ENCODE measurements around the gene KRTAP4-7. TPM values are rescaled to one million over a fixed set of nuclear protein-coding genes. Genes with fewer than 3 reads are reported as not detected.
"Not testable (repeated sequence)": the region's sequence is repeated elsewhere in the genome, so short reads cannot be mapped to it uniquely, and the experiment has no call there.

Gene KRTAP4-7
- total and polyA plus RNA-seq, 7 experiments from 2014 or later = not detected

DNA sequence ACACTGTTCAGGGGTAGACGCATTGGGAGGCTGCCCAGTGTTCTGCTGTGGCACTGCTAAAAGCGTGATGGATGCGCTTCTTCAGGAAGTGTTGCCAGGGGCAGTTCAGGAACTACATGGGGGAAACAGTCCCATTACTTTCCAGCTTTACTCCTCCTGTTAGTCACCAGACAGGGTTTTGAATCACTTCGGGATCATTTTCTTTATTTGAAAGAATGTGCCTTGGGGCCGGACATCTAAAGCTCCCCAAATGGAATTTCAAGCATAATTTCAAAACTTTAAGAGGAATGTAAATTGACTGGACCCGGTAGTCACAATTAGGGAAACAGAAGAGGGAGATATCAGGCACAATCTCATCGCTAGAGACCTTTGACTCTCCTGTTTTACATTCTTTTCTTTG is 35.5 kb upstream of the KRTAP4-7 start:
- no peak overlapping the region for H3K27ac Mint-ChIP-seq
- Histone ChIP-seq H3K36me3 (ENCODE audit: control insufficient read depth in 2 of 3, insufficient read depth in 3 of 3, low read length in 3 of 3) (no peaks in the 10 kb centered on the region), H3K4me1 (ENCODE audit: control insufficient read depth in 2 of 2, insufficient read depth in 2 of 2, low read length in 2 of 2) (no peaks in the 10 kb centered on the region), H3K4me3 (ENCODE audit: low read length) (no peak overlapping the region), H3K27me3 (ENCODE audit: control insufficient read depth in 2 of 2, insufficient read depth in 2 of 2, low read length in 2 of 2) (no peaks in the 10 kb centered on the region), H3K27ac (ENCODE audit: low read depth, low read length) (no peak overlapping the region), H3K9me3 (ENCODE audit: control insufficient read depth in 2 of 3, low read length in 3 of 3) (no peaks in the 10 kb centered on the region)
- DNase-seq (no peak), ATAC-seq (no peak)
- ChIA-PET POLR2A (no interaction called here), CTCF (no interaction called here)
- peaks cover 0 to 2% (median 0%) of the 10 kb centered on the region in 5 donors for H3K36me3 Mint-ChIP-seq
- H3K9me3 Mint-ChIP-seq = peaks cover 0 to 7% (median 2%) of the 10 kb centered on the region in 11 donors
- H3K4me1 Mint-ChIP-seq = no peaks in the 10 kb centered on the region
- H3K27me3 Mint-ChIP-seq = peaks cover 13 to 23% (median 18%) of the 10 kb centered on the region in 5 donors
- H3K4me3 Mint-ChIP-seq = no peak overlapping the region
- intact Hi-C loops (cut with micrococcal nuclease) = loop anchor here in 1 of 2 donors (5.0 kb wide), 1 partner anchor 114 kb away; the partner anchor contains the start of gene KRTAP4-4

DNA sequence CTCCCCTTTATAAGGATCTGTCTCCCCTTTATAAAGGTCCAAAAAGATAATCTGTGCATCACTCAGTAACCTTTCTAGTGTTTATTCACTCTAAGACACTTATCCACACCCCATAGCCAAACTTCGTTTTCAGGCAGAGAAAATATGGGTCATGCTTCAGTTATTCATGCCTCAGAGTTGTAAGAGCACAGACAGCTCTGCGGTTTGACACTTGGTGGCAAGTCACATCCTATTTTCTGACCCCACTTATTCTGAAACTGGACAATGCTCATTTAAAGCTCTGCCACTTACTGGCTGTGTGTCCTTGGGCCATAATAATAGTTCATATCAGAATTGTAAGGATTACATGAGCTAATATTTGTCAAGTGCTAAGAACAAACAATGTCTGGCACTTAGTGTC is 34.8 kb upstream of the KRTAP4-7 start:
- no peaks in the 10 kb centered on the region for H3K27me3 ChIP-seq (ENCODE audit: control insufficient read depth in 2 of 2, insufficient read depth in 2 of 2, low read length in 2 of 2)
- no peak overlapping the region for H3K27ac ChIP-seq (ENCODE audit: low read depth, low read length)
- no peak overlapping the region for H3K4me3 ChIP-seq (ENCODE audit: low read length)
- ChIA-PET POLR2A (interaction anchor here (0.7 kb wide), 1 partner anchor 409 kb away, joined by 3 read pairs; no protein-coding TSS in a partner anchor), CTCF (no interaction called here)
- no peak for ATAC-seq
- DNase-seq = no peak
- H3K27me3 Mint-ChIP-seq = peaks cover 13 to 23% (median 18%) of the 10 kb centered on the region in 5 donors
- intact Hi-C loops (cut with micrococcal nuclease) = loop anchor here in 1 of 2 donors (5.0 kb wide), 1 partner anchor 113 kb away; the partner anchor contains the start of gene KRTAP4-4
- no peaks in the 10 kb centered on the region for H3K36me3 ChIP-seq (ENCODE audit: control insufficient read depth in 2 of 3, insufficient read depth in 3 of 3, low read length in 3 of 3)
- no peaks in the 10 kb centered on the region for H3K36me3 Mint-ChIP-seq
- peaks cover 0 to 3% (median 0%) of the 10 kb centered on the region in 11 donors for H3K9me3 Mint-ChIP-seq
- H3K9me3 ChIP-seq (ENCODE audit: control insufficient read depth in 2 of 3, low read length in 3 of 3) = no peaks in the 10 kb centered on the region
- H3K4me1 ChIP-seq (ENCODE audit: control insufficient read depth in 2 of 2, insufficient read depth in 2 of 2, low read length in 2 of 2) = no peaks in the 10 kb centered on the region
- H3K27ac Mint-ChIP-seq = no peak overlapping the region
- no peaks in the 10 kb centered on the region for H3K4me1 Mint-ChIP-seq
- no peak overlapping the region for H3K4me3 Mint-ChIP-seq

DNA sequence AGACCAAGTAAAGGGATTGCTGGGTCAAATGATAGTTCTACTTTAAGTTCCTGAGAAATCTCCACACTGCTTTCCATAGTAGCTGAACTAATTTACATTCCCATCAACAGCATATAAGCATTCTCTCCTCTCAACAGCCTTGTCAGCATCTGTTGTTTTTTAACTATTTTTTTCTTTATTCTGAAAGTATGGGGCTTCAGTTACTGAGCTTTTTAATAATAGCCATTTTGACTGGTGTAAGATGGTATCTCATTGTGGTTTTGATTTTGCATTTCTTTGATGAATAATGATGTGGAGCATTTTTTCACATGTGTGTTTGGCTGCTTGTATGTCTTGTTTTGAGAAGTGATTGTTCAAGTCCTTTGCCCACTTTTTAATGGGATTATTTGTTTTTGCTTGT is 31.4 kb upstream of the KRTAP4-7 start:
- Mint-ChIP-seq H3K9me3 (peaks cover 0 to 6% (median 0%) of the 10 kb centered on the region in 11 donors), H3K4me3 (no peak overlapping the region), H3K27me3 (peaks cover 4 to 20% (median 13%) of the 10 kb centered on the region in 5 donors), H3K27ac (no peak overlapping the region), H3K36me3 (peaks cover 0 to 2% (median 0%) of the 10 kb centered on the region in 5 donors), H3K4me1 (no peaks in the 10 kb centered on the region)
- CTCF ChIA-PET = no interaction called here
- DNase-seq (no peak), ATAC-seq (no peak)
- Histone ChIP-seq H3K4me3 (ENCODE audit: low read length) (no peak overlapping the region), H3K36me3 (ENCODE audit: control insufficient read depth in 2 of 3, insufficient read depth in 3 of 3, low read length in 3 of 3) (no peaks in the 10 kb centered on the region), H3K27ac (ENCODE audit: low read depth, low read length) (no peak overlapping the region), H3K27me3 (ENCODE audit: control insufficient read depth in 2 of 2, insufficient read depth in 2 of 2, low read length in 2 of 2) (no peaks in the 10 kb centered on the region), H3K9me3 (ENCODE audit: control insufficient read depth in 2 of 3, low read length in 3 of 3) (no peaks in the 10 kb centered on the region), H3K4me1 (ENCODE audit: control insufficient read depth in 2 of 2, insufficient read depth in 2 of 2, low read length in 2 of 2) (no peaks in the 10 kb centered on the region)
- intact Hi-C loops (cut with micrococcal nuclease) = no loop called here
- POLR2A ChIA-PET = no interaction called here

DNA sequence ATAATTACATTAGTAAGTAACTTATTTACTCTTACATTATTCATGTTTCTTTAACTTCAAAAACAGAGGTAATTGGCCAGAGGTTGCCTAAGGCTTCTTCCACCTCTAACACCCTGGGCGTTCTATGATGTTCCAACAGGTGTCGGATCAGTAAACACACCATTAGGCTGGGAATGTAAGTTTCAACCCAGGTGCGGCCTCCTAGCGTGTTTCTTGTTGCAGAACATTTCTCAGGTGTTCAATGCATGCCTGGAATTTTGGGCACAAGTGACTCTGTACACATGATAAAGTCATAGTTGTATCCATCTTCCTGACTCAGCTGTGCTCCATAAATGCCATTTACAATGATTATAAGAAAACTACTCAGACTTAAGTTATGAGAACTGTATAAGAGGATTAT is 29.9 kb upstream of the KRTAP4-7 start:
- ChIA-PET POLR2A (no interaction called here), CTCF (no interaction called here)
- Mint-ChIP-seq H3K27ac (no peak overlapping the region), H3K9me3 (peaks cover 0 to 8% (median 0%) of the 10 kb centered on the region in 11 donors), H3K4me3 (no peak overlapping the region), H3K4me1 (no peaks in the 10 kb centered on the region), H3K36me3 (peaks cover 0 to 3% (median 0%) of the 10 kb centered on the region in 5 donors), H3K27me3 (peaks cover 8 to 31% (median 20%) of the 10 kb centered on the region in 5 donors)
- no peak overlapping the region for H3K4me3 ChIP-seq (ENCODE audit: low read length)
- H3K9me3 ChIP-seq (ENCODE audit: control insufficient read depth in 2 of 3, low read length in 3 of 3) = no peaks in the 10 kb centered on the region
- H3K4me1 ChIP-seq (ENCODE audit: control insufficient read depth in 2 of 2, insufficient read depth in 2 of 2, low read length in 2 of 2) = no peaks in the 10 kb centered on the region
- no peaks in the 10 kb centered on the region for H3K36me3 ChIP-seq (ENCODE audit: control insufficient read depth in 2 of 3, insufficient read depth in 3 of 3, low read length in 3 of 3)
- H3K27me3 ChIP-seq (ENCODE audit: control insufficient read depth in 2 of 2, insufficient read depth in 2 of 2, low read length in 2 of 2) = no peaks in the 10 kb centered on the region
- intact Hi-C loops (cut with micrococcal nuclease) = no loop called here
- H3K27ac ChIP-seq (ENCODE audit: low read depth, low read length) = no peak overlapping the region
- DNase-seq (no peak), ATAC-seq (no peak)

DNA sequence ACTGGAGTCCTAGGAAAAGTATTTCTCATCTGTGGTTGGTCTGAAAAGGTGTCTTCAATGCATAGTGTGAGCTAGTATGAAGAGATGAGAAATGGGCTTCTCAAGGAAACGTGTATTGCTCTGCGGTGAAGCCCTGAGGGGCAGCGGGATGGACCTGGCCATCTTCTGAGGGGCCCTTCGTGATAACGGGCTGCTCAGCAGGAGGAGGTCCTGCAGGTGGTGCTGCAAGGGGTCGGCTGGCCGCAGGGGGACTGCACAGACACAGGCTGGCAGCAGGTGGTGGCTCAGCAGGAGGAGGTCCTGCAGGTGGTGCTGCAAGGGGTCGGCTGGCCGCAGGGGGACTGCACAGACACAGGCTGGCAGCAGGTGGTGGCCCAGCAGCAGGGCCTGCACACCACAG is 29.4 kb upstream of the KRTAP4-7 start:
- H3K27me3 Mint-ChIP-seq = peaks cover 13 to 36% (median 24%) of the 10 kb centered on the region in 5 donors
- H3K4me1 ChIP-seq (ENCODE audit: control insufficient read depth in 2 of 2, insufficient read depth in 2 of 2, low read length in 2 of 2); H3K9me3 Mint-ChIP-seq; CTCF ChIA-PET; H3K27me3 ChIP-seq (ENCODE audit: control insufficient read depth in 2 of 2, insufficient read depth in 2 of 2, low read length in 2 of 2); intact Hi-C loops (cut with micrococcal nuclease); H3K36me3 Mint-ChIP-seq; H3K27ac Mint-ChIP-seq; H3K27ac ChIP-seq (ENCODE audit: low read depth, low read length); H3K9me3 ChIP-seq (ENCODE audit: control insufficient read depth in 2 of 3, low read length in 3 of 3); H3K4me3 Mint-ChIP-seq; H3K4me1 Mint-ChIP-seq; ATAC-seq; DNase-seq; H3K36me3 ChIP-seq (ENCODE audit: control insufficient read depth in 2 of 3, insufficient read depth in 3 of 3, low read length in 3 of 3); H3K4me3 ChIP-seq (ENCODE audit: low read length): not testable (repeated sequence)
- POLR2A ChIA-PET = interaction anchor here (0.6 kb wide), 1 partner anchor 1758 kb away, joined by 4 read pairs; no protein-coding TSS in a partner anchor

DNA sequence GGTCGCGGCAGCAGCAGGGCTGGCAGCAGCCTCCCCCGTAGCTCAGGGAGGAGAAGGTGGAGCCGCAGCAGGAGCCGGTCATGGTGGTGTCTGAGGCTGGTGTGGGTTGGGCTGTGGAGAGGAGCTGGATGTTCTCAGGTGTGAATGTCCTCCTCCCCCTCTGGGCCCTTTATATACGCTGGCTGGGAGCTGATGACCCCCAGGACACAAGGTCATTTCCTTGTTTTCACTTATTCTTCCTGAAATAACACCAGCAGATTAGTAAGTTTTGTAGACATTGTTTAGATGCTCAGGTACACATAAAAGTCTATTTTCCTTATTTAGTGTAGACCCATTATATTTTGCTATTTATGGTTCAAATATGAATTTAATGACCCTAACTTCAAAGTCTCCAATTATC is 28.8 kb upstream of the KRTAP4-7 start, which contains the start of gene KRTAP2-2:
Gene KRTAP2-2, minus strand, starts transcription at position 101 of the 400 bp plus-strand sequence. Its CDS starts 19 bp downstream, at position 82.
- H3K36me3 ChIP-seq (ENCODE audit: control insufficient read depth in 2 of 3, insufficient read depth in 3 of 3, low read length in 3 of 3); H3K36me3 Mint-ChIP-seq; H3K4me1 ChIP-seq (ENCODE audit: control insufficient read depth in 2 of 2, insufficient read depth in 2 of 2, low read length in 2 of 2); DNase-seq; CTCF ChIA-PET; H3K27me3 ChIP-seq (ENCODE audit: control insufficient read depth in 2 of 2, insufficient read depth in 2 of 2, low read length in 2 of 2); H3K4me3 Mint-ChIP-seq; H3K4me3 ChIP-seq (ENCODE audit: low read length); POLR2A ChIA-PET; H3K9me3 ChIP-seq (ENCODE audit: control insufficient read depth in 2 of 3, low read length in 3 of 3); intact Hi-C loops (cut with micrococcal nuclease); H3K4me1 Mint-ChIP-seq; H3K27ac ChIP-seq (ENCODE audit: low read depth, low read length); H3K27ac Mint-ChIP-seq; ATAC-seq; H3K9me3 Mint-ChIP-seq: not testable (repeated sequence)
- H3K27me3 Mint-ChIP-seq = peaks cover 16 to 34% (median 28%) of the 10 kb centered on the region in 5 donors

DNA sequence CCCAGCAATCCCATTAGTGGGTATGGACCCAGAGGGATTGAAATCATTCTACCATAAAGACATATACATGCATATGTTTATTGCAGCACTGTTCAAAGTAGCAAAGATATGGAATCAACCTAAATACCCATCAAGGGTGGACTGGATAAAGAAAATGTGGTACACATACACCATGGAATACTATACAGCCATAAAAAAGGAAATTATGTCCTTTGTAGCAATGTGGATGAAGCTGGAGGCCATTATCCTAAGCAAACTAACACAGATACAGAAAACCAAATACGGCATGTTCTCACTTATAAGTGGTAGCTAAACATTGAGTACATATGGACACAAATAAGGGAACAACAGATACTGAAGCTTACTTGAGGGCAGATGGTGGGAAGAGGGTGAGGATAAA is 26.4 kb upstream of the KRTAP4-7 start:
- Histone ChIP-seq H3K27me3 (ENCODE audit: control insufficient read depth in 2 of 2, insufficient read depth in 2 of 2, low read length in 2 of 2) (no peaks in the 10 kb centered on the region), H3K9me3 (ENCODE audit: control insufficient read depth in 2 of 3, low read length in 3 of 3) (no peaks in the 10 kb centered on the region), H3K4me1 (ENCODE audit: control insufficient read depth in 2 of 2, insufficient read depth in 2 of 2, low read length in 2 of 2) (no peaks in the 10 kb centered on the region), H3K27ac (ENCODE audit: low read depth, low read length) (no peak overlapping the region), H3K36me3 (ENCODE audit: control insufficient read depth in 2 of 3, insufficient read depth in 3 of 3, low read length in 3 of 3) (no peaks in the 10 kb centered on the region), H3K4me3 (ENCODE audit: low read length) (no peak overlapping the region)
- H3K27ac Mint-ChIP-seq = no peak overlapping the region
- peaks cover 0 to 8% (median 0%) of the 10 kb centered on the region in 11 donors for H3K9me3 Mint-ChIP-seq
- no peak overlapping the region for H3K4me3 Mint-ChIP-seq
- no peaks in the 10 kb centered on the region for H3K4me1 Mint-ChIP-seq
- ChIA-PET CTCF (no interaction called here), POLR2A (no interaction called here)
- DNase-seq = no peak
- peaks cover 26 to 48% (median 42%) of the 10 kb centered on the region in 5 donors for H3K27me3 Mint-ChIP-seq
- ATAC-seq = no peak
- peaks cover 0 to 3% (median 0%) of the 10 kb centered on the region in 5 donors for H3K36me3 Mint-ChIP-seq
- intact Hi-C loops (cut with micrococcal nuclease) = no loop called here
